GM18870 (cell line): ENCODE results near the gene PCLAF.
"Not testable (repeated sequence)": the region's sequence is repeated elsewhere in the genome, so short reads cannot be mapped to it uniquely, and the experiment has no call there.

Experiments used
- ATAC-seq: cut with Tn5 transposase; IDR thresholded peaks from one replicate; pipeline ENCODE4 v1.9.1; 2021; ENCODE audit warnings: moderate library complexity; ENCODE audit not compliant: unreplicated experiment

The PCLAF gene

GRCh38 chr15:64326458-64326857 lies 54.8 kb downstream of the PCLAF start:
- ATAC-seq: not testable (repeated sequence)

- no peak for ATAC-seq
These were observed 56.9 kb downstream of the PCLAF start for GRCh38 chr15:64324165-64324877.

GRCh38 chr15:64315216-64315615 lies 66.0 kb downstream of the PCLAF start:
- no peak for ATAC-seq

GRCh38 chr15:64314456-64314855 lies 66.8 kb downstream of the PCLAF start:
- no peak for ATAC-seq
